Upper lobe of right lung (tissue), 1 donor: Measurements from ENCODE around the gene NTF3. TPM values are rescaled to one million over a fixed set of nuclear protein-coding genes. Genes with fewer than 3 reads are reported as not detected.
"Not testable (repeated sequence)": the region's sequence is repeated elsewhere in the genome, so short reads cannot be mapped to it uniquely, and the experiment has no call there.

Experiments used
- ATAC-seq: fragments of 200-7000 bp; cut with Tn5 transposase; one replicate; pipeline ENCODE4 v1.9.1; 2020; ENCODE audit warnings: mild to moderate bottlenecking, moderate library complexity
- DNase-seq: peaks from one replicate; pipeline ENCODE4 v3.0.0-alpha.2; 2020
- H3K27ac ChIP-seq: fragments of 200-600 bp; one replicate; pipeline ENCODE4 v1.8.0; 2022
- H3K27me3 ChIP-seq: fragments of 200-600 bp; one replicate; pipeline ENCODE4 v1.8.0; 2022; ENCODE audit warnings: mild to moderate bottlenecking
- H3K36me3 ChIP-seq: fragments of 200-600 bp; one replicate; pipeline ENCODE4 v1.8.0; 2022
- H3K4me1 ChIP-seq: fragments of 200-600 bp; one replicate; pipeline ENCODE4 v1.8.0; 2022
- H3K4me3 ChIP-seq: fragments of 200-600 bp; one replicate; pipeline ENCODE4 v1.8.0; 2022; ENCODE audit warnings: mild to moderate bottlenecking
- H3K9me3 ChIP-seq: fragments of 200-600 bp; one replicate; pipeline ENCODE4 v1.8.0; 2022
- intact Hi-C: fragments of 100-400 bp; cut with DNase I; formaldehyde crosslinking; loops from one replicate; pipeline ENCODE4 v1.11.0; 2022
- total RNA-seq: library from RNA; stranded (reverse); fragmentation: NEBNext Ultra II Directional; extraction: Animal tissue kit (Norgen Biotek cat#: 25700); gene quantifications from one replicate; pipeline ENCODE4 v1.2.1, GENCODE V29; 2021
- TF ChIP-seq, protein P1 (sequence below): fragments of 200-600 bp; IDR thresholded peaks from one replicate; pipeline ENCODE4 v1.8.0; 2022; ENCODE audit warnings: antibody characterized with exemption
- donor health status: DM: no; HTN: yes; CAD: no; lungs with severe emphysema.

Gene NTF3
- total RNA-seq, 1 donor from 2014 or later: 0.93 TPM

DNA sequence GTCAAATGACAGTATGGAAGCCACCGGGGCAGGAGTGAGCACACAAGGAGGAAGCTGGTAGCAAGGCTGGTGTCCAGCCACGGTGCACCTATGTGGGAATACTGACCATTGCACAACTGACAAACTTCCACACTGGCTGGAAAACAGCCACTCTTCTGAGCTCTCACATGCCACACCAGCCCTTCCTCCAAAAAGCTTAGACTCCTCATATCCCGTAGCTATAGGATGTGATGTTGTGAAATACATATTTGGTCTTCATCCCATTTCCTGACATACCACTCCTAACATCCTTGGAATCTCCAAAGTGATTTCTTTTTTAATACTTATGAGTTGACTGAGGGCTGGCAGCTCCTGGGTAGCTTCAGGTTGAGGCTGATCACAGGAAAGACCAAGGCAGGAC, 103.6 kb downstream of the NTF3 start:
- Histone ChIP-seq H3K4me3 (no peak overlapping the region), H3K27ac (no peak overlapping the region), H3K4me1 (no peaks in the 10 kb centered on the region), H3K27me3 (no peaks in the 10 kb centered on the region), H3K9me3 (no peaks in the 10 kb centered on the region), H3K36me3 (no peaks in the 10 kb centered on the region)
- intact Hi-C loops: no loop called here
- ATAC-seq (no peak), DNase-seq (no peak)
- TF ChIP-seq, protein P1, sequence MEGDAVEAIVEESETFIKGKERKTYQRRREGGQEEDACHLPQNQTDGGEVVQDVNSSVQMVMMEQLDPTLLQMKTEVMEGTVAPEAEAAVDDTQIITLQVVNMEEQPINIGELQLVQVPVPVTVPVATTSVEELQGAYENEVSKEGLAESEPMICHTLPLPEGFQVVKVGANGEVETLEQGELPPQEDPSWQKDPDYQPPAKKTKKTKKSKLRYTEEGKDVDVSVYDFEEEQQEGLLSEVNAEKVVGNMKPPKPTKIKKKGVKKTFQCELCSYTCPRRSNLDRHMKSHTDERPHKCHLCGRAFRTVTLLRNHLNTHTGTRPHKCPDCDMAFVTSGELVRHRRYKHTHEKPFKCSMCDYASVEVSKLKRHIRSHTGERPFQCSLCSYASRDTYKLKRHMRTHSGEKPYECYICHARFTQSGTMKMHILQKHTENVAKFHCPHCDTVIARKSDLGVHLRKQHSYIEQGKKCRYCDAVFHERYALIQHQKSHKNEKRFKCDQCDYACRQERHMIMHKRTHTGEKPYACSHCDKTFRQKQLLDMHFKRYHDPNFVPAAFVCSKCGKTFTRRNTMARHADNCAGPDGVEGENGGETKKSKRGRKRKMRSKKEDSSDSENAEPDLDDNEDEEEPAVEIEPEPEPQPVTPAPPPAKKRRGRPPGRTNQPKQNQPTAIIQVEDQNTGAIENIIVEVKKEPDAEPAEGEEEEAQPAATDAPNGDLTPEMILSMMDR: no peak

DNA sequence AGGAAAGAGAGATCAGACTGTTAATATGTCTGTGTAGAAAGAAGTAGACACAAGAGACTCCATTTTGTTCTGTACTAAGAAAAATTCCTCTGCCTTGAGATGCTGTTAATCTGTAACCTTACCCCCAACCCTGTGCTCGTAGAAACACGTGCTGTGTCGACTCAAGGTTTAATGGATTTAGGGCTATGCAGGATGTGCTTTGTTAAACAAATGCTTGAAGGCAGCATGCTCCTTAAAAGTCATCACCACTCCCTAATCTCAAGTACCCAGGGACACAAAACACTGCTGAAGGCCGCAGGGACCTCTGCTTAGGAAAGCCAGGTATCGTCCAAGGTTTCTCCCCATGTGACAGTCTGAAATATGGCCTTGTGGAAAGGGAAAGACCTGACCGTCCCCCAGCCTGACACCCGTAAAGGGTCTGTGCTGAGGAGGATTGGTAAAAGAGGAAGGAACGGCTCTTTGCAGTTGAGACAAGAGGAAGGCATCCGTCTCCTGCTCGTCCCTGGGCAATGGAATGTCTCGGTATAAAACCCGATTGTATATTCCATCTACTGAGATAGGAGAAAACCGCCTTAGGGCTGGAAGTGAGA, 105.2 kb downstream of the NTF3 start:
- H3K4me3 ChIP-seq, ATAC-seq, H3K9me3 ChIP-seq, intact Hi-C loops, H3K27ac ChIP-seq, H3K27me3 ChIP-seq, H3K36me3 ChIP-seq, H3K4me1 ChIP-seq, DNase-seq: not testable (repeated sequence)

DNA sequence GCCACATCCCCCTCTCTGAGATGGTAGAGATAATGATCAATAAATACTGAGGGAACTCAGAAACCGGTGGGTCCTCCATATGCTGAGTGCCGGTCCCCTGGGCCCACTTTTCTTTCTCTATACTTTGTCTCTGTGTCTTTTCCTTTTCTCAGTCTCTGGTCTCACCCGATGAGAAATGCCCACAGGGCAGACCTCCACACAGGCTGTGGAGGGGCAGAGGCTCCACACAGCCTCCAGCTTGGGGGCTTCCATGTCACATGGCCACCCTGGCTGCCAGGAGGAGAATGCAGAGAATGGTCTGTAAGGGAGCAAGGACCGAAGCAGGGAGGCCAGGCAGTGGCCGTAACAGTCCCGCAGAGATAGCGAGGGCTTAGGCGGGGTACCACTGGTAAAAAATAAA, 105.9 kb downstream of the NTF3 start:
- Histone ChIP-seq H3K27me3 (no peaks in the 10 kb centered on the region), H3K9me3 (no peaks in the 10 kb centered on the region), H3K4me1 (no peaks in the 10 kb centered on the region), H3K36me3 (no peaks in the 10 kb centered on the region), H3K27ac (no peak overlapping the region), H3K4me3 (no peak overlapping the region)
- no peak for ATAC-seq
- intact Hi-C loops: no loop called here
- no peak for DNase-seq
- TF ChIP-seq, protein P1: no peak
